Measurements from ENCODE around the gene TMEM167B.
"Not testable (repeated sequence)": the region's sequence is repeated elsewhere in the genome, so short reads cannot be mapped to it uniquely, and the experiment has no call there.

Gene TMEM167B

GRCh38 chr1:109115685-109116084, 25.1 kb downstream of the TMEM167B start:
- DNase-seq = no peak

GRCh38 chr1:109116286-109116685, 25.7 kb downstream of the TMEM167B start:
- DNase-seq = no peak

GRCh38 chr1:109118089-109118488, 27.5 kb downstream of the TMEM167B start:
- DNase-seq = no peak

- DNase-seq = no peak
Measured at GRCh38 chr1:109120356-109120755, 29.8 kb downstream of the TMEM167B start.

GRCh38 chr1:109131059-109131458, 40.5 kb downstream of the TMEM167B start:
- DNase-seq = no peak

- no peak for DNase-seq
Measured at GRCh38 chr1:109131800-109132199, 41.2 kb downstream of the TMEM167B start.

- peak; percentile 50 for DNase-seq
Measured at GRCh38 chr1:109133002-109133706, 42.6 kb downstream of the TMEM167B start.

GRCh38 chr1:109133815-109134214, 43.3 kb downstream of the TMEM167B start:
- DNase-seq = peak; percentile 77

- peak; percentile 23 for DNase-seq
Measured at GRCh38 chr1:109134423-109134822, 43.9 kb downstream of the TMEM167B start.

- no peak for DNase-seq
Measured at GRCh38 chr1:109135940-109136339, 45.4 kb downstream of the TMEM167B start.

GRCh38 chr1:109136766-109137165, 46.2 kb downstream of the TMEM167B start:
- DNase-seq = no peak

- no peak for DNase-seq
Measured at GRCh38 chr1:109137958-109138357, 47.4 kb downstream of the TMEM167B start.

GRCh38 chr1:109138358-109138757, 47.8 kb downstream of the TMEM167B start:
- no peak for DNase-seq

GRCh38 chr1:109140392-109140791, 49.8 kb downstream of the TMEM167B start:
- DNase-seq = no peak

- no peak for DNase-seq
Measured at GRCh38 chr1:109142260-109142659, 51.7 kb downstream of the TMEM167B start.

- DNase-seq = not testable (repeated sequence)
Measured at GRCh38 chr1:109142725-109143124, 52.2 kb downstream of the TMEM167B start.

All from NCI-H2171 treated with DMSO at 0.1 percent for 48 hours (cell line).